ENCODE measurements around the gene FAM193A.

FAM193A gene

DNA sequence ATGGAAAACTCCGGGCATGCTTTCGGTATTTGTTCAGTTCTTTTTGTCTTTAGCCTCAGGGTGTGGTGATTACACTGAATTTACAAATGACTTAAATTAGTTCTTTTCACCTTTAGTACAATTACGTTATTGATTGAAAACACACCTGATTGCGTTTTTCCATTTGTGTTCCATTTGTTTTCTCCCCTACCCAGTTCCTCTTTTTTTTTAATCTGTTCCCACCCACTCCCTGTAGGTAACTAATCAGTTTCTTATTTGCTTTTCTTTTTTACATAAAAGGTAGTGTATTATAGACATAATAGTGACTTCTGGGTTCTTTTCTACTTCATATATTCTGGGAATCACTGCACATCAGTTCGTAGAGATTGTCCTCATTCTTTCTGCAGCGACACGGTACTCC is 166.3 kb downstream of the FAM193A start:
- TF ChIP-seq POLR2AphosphoS5 (IDR thresholded peaks at IDR 0.05; ENCODE audit: low read depth, low read length) (no peak), SIN3A (IDR thresholded peaks at IDR 0.05; ENCODE audit: borderline replicate concordance, insufficient read depth, low read length) (no peak), FOXP2 (optimal IDR thresholded peaks at IDR 0.05; ENCODE audit: borderline replicate concordance, extremely low read depth, extremely low read length, insufficient read depth) (no peak), TAF1 (IDR thresholded peaks at IDR 0.05; ENCODE audit: borderline replicate concordance, insufficient read depth, low read length) (no peak)
- TF ChIP-seq, protein P1, sequence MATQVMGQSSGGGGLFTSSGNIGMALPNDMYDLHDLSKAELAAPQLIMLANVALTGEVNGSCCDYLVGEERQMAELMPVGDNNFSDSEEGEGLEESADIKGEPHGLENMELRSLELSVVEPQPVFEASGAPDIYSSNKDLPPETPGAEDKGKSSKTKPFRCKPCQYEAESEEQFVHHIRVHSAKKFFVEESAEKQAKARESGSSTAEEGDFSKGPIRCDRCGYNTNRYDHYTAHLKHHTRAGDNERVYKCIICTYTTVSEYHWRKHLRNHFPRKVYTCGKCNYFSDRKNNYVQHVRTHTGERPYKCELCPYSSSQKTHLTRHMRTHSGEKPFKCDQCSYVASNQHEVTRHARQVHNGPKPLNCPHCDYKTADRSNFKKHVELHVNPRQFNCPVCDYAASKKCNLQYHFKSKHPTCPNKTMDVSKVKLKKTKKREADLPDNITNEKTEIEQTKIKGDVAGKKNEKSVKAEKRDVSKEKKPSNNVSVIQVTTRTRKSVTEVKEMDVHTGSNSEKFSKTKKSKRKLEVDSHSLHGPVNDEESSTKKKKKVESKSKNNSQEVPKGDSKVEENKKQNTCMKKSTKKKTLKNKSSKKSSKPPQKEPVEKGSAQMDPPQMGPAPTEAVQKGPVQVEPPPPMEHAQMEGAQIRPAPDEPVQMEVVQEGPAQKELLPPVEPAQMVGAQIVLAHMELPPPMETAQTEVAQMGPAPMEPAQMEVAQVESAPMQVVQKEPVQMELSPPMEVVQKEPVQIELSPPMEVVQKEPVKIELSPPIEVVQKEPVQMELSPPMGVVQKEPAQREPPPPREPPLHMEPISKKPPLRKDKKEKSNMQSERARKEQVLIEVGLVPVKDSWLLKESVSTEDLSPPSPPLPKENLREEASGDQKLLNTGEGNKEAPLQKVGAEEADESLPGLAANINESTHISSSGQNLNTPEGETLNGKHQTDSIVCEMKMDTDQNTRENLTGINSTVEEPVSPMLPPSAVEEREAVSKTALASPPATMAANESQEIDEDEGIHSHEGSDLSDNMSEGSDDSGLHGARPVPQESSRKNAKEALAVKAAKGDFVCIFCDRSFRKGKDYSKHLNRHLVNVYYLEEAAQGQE (IDR thresholded peaks at IDR 0.05; ENCODE audit: insufficient read depth in 1 of 2, low read depth in 2 of 2, low read length in 2 of 2), result no peak

DNA sequence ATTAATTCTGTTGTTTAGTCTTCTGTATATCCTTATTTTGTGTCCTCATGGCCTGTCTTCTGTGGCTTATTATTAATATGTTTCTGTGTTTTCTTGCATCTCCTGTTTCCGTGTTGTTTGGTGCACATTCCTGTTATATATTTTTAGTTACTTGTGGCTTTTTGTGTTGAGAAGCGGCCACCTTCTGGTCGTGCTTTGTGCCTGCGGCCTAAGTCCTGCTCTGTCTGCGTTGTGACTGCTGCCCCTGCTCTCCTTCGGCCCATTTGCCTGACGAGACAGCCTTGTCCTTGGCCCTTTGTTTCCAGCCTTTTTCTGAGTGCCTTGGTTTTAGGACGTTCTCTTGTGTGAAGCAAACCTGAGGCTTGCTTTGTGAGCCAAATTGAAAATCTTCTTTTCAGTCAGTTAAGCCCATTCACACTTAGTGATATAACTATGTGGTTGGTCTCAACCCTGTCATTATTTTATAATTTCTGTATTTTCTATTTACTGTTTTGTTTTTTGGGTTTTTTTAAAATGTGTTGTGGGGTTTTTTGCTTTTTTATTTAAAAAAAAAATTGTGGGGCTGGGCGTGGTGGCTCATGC is 175.9 kb downstream of the FAM193A start:
- TF ChIP-seq POLR2AphosphoS5 (IDR thresholded peaks at IDR 0.05; ENCODE audit: low read depth, low read length) (no peak), FOXP2 (optimal IDR thresholded peaks at IDR 0.05; ENCODE audit: borderline replicate concordance, extremely low read depth, extremely low read length, insufficient read depth) (no peak), TAF1 (IDR thresholded peaks at IDR 0.05; ENCODE audit: borderline replicate concordance, insufficient read depth, low read length) (no peak), SIN3A (IDR thresholded peaks at IDR 0.05; ENCODE audit: borderline replicate concordance, insufficient read depth, low read length) (no peak)
- TF ChIP-seq, protein P1 (IDR thresholded peaks at IDR 0.05; ENCODE audit: insufficient read depth in 1 of 2, low read depth in 2 of 2, low read length in 2 of 2), result no peak

DNA sequence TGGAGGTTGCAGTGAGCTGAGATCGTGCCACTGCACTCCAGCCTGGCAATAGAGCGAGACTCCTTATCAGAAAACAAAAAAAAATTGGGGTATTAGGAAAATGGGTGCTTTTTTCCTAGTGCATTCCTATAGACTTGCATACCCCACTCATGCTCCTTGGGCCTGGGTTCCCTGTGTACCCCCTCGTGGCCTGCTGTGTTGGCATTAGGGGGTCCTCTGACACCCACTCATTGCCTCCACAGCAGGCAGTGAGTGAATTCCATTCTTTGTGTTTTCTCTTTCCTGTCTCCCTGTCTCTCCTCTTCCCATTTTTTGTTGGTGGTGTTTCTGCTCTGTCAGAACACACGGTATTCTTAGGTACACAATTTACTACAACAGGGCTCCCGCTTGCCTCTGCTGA is 176.9 kb downstream of the FAM193A start:
- TF ChIP-seq, protein P1 (IDR thresholded peaks at IDR 0.05; ENCODE audit: insufficient read depth in 1 of 2, low read depth in 2 of 2, low read length in 2 of 2), result no peak
- TF ChIP-seq TAF1 (IDR thresholded peaks at IDR 0.05; ENCODE audit: borderline replicate concordance, insufficient read depth, low read length), result no peak
- TF ChIP-seq SIN3A (IDR thresholded peaks at IDR 0.05; ENCODE audit: borderline replicate concordance, insufficient read depth, low read length), result no peak
- TF ChIP-seq FOXP2 (optimal IDR thresholded peaks at IDR 0.05; ENCODE audit: borderline replicate concordance, extremely low read depth, extremely low read length, insufficient read depth), result no peak
- no peak for TF ChIP-seq POLR2AphosphoS5 (IDR thresholded peaks at IDR 0.05; ENCODE audit: low read depth, low read length)

DNA sequence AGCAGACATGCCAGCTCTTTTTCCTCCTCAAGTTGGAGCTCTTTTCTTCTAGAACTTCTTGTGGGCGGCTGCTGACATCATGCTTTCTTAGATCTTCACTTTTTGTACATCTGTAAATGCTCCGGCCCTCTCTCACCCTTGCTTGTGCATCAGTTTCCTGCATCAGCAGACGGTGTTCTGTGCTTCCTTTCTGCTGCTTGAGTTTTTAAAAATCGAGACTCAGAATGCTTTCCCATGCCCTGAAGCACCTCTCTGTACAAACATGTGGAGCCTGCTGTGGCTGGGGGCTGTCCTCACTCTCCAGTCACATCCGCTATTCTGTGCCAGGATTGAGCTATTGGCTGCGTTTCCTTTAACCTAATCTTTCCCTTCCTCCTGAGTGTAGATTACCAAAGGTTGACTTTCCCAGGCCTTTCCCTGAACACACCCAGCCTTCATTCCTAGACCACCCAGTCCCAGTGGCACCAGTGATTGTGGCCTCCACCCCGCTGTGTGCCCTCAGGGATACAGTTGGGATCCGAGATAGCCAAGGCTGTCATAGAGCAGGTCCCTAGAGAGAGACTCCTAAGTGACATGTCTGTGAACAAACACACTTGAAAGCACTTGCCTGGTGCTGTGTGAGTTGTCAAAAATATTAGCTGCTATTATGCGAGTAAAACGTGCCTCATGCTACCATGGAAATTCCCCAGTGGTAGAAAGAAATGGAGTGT is 177.8 kb downstream of the FAM193A start:
- TF ChIP-seq SIN3A (IDR thresholded peaks at IDR 0.05; ENCODE audit: borderline replicate concordance, insufficient read depth, low read length) (no peak), TAF1 (IDR thresholded peaks at IDR 0.05; ENCODE audit: borderline replicate concordance, insufficient read depth, low read length) (no peak), FOXP2 (optimal IDR thresholded peaks at IDR 0.05; ENCODE audit: borderline replicate concordance, extremely low read depth, extremely low read length, insufficient read depth) (no peak), POLR2AphosphoS5 (IDR thresholded peaks at IDR 0.05; ENCODE audit: low read depth, low read length) (no peak)
- TF ChIP-seq, protein P1 (IDR thresholded peaks at IDR 0.05; ENCODE audit: insufficient read depth in 1 of 2, low read depth in 2 of 2, low read length in 2 of 2), result no peak
